H1 (cell line): ENCODE measurements around the gene MORN4. TPM values are rescaled to one million over a fixed set of nuclear protein-coding genes. Genes with fewer than 3 reads are reported as not detected.

Experiments used
- CTCF ChIA-PET: fragments of 300-600 bp; sonication (Branson Sonifier 250); formaldehyde crosslinking; loops from one replicate; lab custom pipeline; 2021; ENCODE audit not compliant: partially characterized antibody; lab: Charles Lee
- POLR2A ChIA-PET: fragments of 300-600 bp; sonication (Branson Sonifier 250); formaldehyde crosslinking; loops from one replicate; lab custom pipeline; 2021; ENCODE audit warnings: inconsistent platforms; ENCODE audit not compliant: partially characterized antibody; lab: Charles Lee
- DNase-seq, 2 experiments: peaks; one replicate each; pipeline versions ENCODE4 v3.0.0 to v3.0.0-alpha.2; 2010 to 2022; ENCODE audit warnings: low spot score in 2 of 2, low read depth in 1 of 2, mixed read lengths in 1 of 2
- FAIRE-seq: peaks from 2 replicates; lab custom pipeline; 2011; peaks lifted over from hg19 to GRCh38; lab: Jason Lieb, UNC
- H2AFZ ChIP-seq: 2 replicates; pipeline ENCODE4 v1.8.1; 2012; ENCODE audit warnings: low read length, inconsistent platforms
- H2AK5ac ChIP-seq: 2 replicates; pipeline ENCODE4 v1.6.1; 2013; ENCODE audit warnings: low read depth, low read length
- H2BK120ac ChIP-seq: replicated peaks from 2 replicates; pipeline ENCODE3; 2013; ENCODE audit warnings: low read depth, low read length, inconsistent platforms
- H2BK12ac ChIP-seq: 2 replicates; pipeline ENCODE4 v1.6.1; 2013; ENCODE audit warnings: low read depth, low read length
- H2BK15ac ChIP-seq: 2 replicates; pipeline ENCODE4 v1.6.1; 2013; ENCODE audit warnings: low read length
- H2BK20ac ChIP-seq: 2 replicates; pipeline ENCODE4 v1.6.1; 2013; ENCODE audit warnings: low read length
- H2BK5ac ChIP-seq: 2 replicates; pipeline ENCODE4 v1.6.1; 2013; ENCODE audit warnings: low read depth, low read length
- H3K14ac ChIP-seq: 2 replicates; pipeline ENCODE4 v1.6.1; 2013; ENCODE audit warnings: inconsistent platforms; ENCODE audit not compliant: insufficient read length
- H3K18ac ChIP-seq: 2 replicates; pipeline ENCODE4 v1.6.1; 2013; ENCODE audit warnings: low read length; ENCODE audit errors: extremely low read depth
- H3K23ac ChIP-seq: 2 replicates; pipeline ENCODE4 v1.6.1; 2013; ENCODE audit warnings: inconsistent platforms; ENCODE audit not compliant: insufficient read length
- H3K23me2 ChIP-seq: 2 replicates; pipeline ENCODE4 v1.6.1; 2013; ENCODE audit warnings: low read depth, low read length
- H3K27ac ChIP-seq: 2 replicates; pipeline ENCODE4 v1.6.1; 2011; ENCODE audit warnings: low read depth, low read length, inconsistent platforms
- H3K27me3 ChIP-seq, 4 experiments: replicated peaks in 1 of 4; 1 replicate in 1 of 4; 2 replicates in 3 of 4; pipeline versions ENCODE4 v1.6.1 to v1.8.1; 2011 to 2013; ENCODE audit warnings: low read length in 3 of 4, mild to moderate bottlenecking in 3 of 4, inconsistent platforms in 2 of 4, mixed read lengths in 2 of 4, moderate library complexity in 1 of 4; ENCODE audit not compliant: control insufficient read depth in 3 of 4, insufficient read depth in 3 of 4; ENCODE audit errors: extremely low read depth in 1 of 4
- H3K36me3 ChIP-seq, 4 experiments: 2 replicates each; pipeline versions ENCODE4 v1.6.1 to v1.8.1; 2011 to 2013; ENCODE audit warnings: mild to moderate bottlenecking in 4 of 4, low read length in 3 of 4, moderate library complexity in 2 of 4, control low read depth in 1 of 4, inconsistent platforms in 1 of 4; ENCODE audit not compliant: insufficient read depth in 4 of 4, control insufficient read depth in 2 of 4
- H3K4ac ChIP-seq: replicated peaks from 2 replicates; pipeline ENCODE3; 2013; ENCODE audit warnings: low read length, low read depth, mixed read lengths, inconsistent platforms; ENCODE audit not compliant: insufficient read length
- H3K4me1 ChIP-seq, 4 experiments: replicated peaks in 1 of 4; 1 replicate in 1 of 4; 2 replicates in 3 of 4; pipeline versions ENCODE4 v1.6.1 to v1.8.1; 2011 to 2013; ENCODE audit warnings: low read length in 3 of 4, inconsistent platforms in 2 of 4, mixed read lengths in 1 of 4; ENCODE audit not compliant: insufficient read depth in 4 of 4, control insufficient read depth in 3 of 4
- H3K4me2 ChIP-seq, 2 experiments: 2 replicates each; pipeline versions ENCODE4 v1.6.1 to v1.8.1; 2011 to 2013; ENCODE audit warnings: low read depth in 2 of 2, low read length in 2 of 2, control low read depth in 1 of 2, inconsistent platforms in 1 of 2, mild to moderate bottlenecking in 1 of 2; ENCODE audit not compliant: insufficient read depth in 1 of 2
- H3K4me3 ChIP-seq, 4 experiments: fragments of 200-600, 300-600 bp in 1 of 4; sonication (generic), shearing (Covaris generic), sonication (Bioruptor Twin) in 1 of 4; 2 replicates each; pipeline versions ENCODE4 v1.5.1 to v1.8.1; 2011 to 2016; ENCODE audit warnings: low read length in 4 of 4, low read depth in 3 of 4, control low read depth in 2 of 4, inconsistent platforms in 2 of 4, mild to moderate bottlenecking in 2 of 4, mixed read lengths in 1 of 4, moderate library complexity in 1 of 4; ENCODE audit not compliant: insufficient read depth in 2 of 4; ENCODE audit errors: extremely low read depth in 1 of 4
- H3K56ac ChIP-seq: replicated peaks from 2 replicates; pipeline ENCODE3; 2013; ENCODE audit warnings: low read depth, mild to moderate bottlenecking, mixed read lengths, low read length, inconsistent platforms; ENCODE audit not compliant: insufficient read length
- H3K79me1 ChIP-seq: 2 replicates; pipeline ENCODE4 v1.6.1; 2013; ENCODE audit warnings: low read depth, low read length, control low read depth
- H3K79me2 ChIP-seq, 2 experiments: 2 replicates each; pipeline versions ENCODE4 v1.6.1 to v1.8.1; 2012 to 2013; ENCODE audit warnings: low read length in 2 of 2, mild to moderate bottlenecking in 2 of 2, inconsistent platforms in 1 of 2; ENCODE audit not compliant: insufficient read depth in 2 of 2, control insufficient read depth in 1 of 2
- H3K9ac ChIP-seq, 4 experiments: replicated peaks in 1 of 4; 1 replicate in 1 of 4; 2 replicates in 3 of 4; pipeline versions ENCODE4 v1.6.1 to v1.8.1; 2011 to 2013; ENCODE audit warnings: low read depth in 3 of 4, low read length in 3 of 4, control low read depth in 2 of 4, mild to moderate bottlenecking in 2 of 4, moderate library complexity in 2 of 4, inconsistent platforms in 1 of 4; ENCODE audit errors: extremely low read depth in 1 of 4
- H3K9me3 ChIP-seq, 2 experiments: 2 replicates each; pipeline versions ENCODE4 v1.6.1 to v1.8.1; 2012 to 2013; ENCODE audit warnings: mild to moderate bottlenecking in 2 of 2, moderate library complexity in 2 of 2, control low read depth in 1 of 2, inconsistent platforms in 1 of 2, low read depth in 1 of 2, low read length in 1 of 2, mixed read lengths in 1 of 2; ENCODE audit not compliant: insufficient read depth in 2 of 2
- H4K20me1 ChIP-seq, 2 experiments: replicated peaks in 1 of 2; 2 replicates each; pipeline versions ENCODE3 to v1.8.1; 2011 to 2013; ENCODE audit warnings: inconsistent platforms in 2 of 2, low read length in 2 of 2, mild to moderate bottlenecking in 1 of 2; ENCODE audit not compliant: insufficient read depth in 2 of 2, control insufficient read depth in 1 of 2
- H4K5ac ChIP-seq: 2 replicates; pipeline ENCODE4 v1.6.1; 2013; ENCODE audit warnings: low read length, low read depth, mixed read lengths, inconsistent platforms; ENCODE audit not compliant: insufficient read length
- H4K8ac ChIP-seq: 2 replicates; pipeline ENCODE4 v1.8.0; 2013; ENCODE audit warnings: mild to moderate bottlenecking, moderate library complexity, low read length, inconsistent platforms; ENCODE audit not compliant: insufficient read depth; ENCODE audit errors: extremely low read depth
- H4K91ac ChIP-seq: replicated peaks from 2 replicates; pipeline ENCODE3; 2013; ENCODE audit warnings: low read length, mixed read lengths, inconsistent platforms; ENCODE audit not compliant: insufficient read length
- WGBS, 2 experiments: shearing (Covaris generic) in 1 of 2; methylation state at CpG; one replicate each; pipeline versions ENCODE4 v1.1.6 to v1.1.7; 2013 to 2015; ENCODE audit warnings: low lambda C conversion rate in 2 of 2, mixed read lengths in 2 of 2, inconsistent platforms in 1 of 2, low coverage in 1 of 2, missing lambda C conversion rate in 1 of 2; ENCODE audit not compliant: insufficient replicate concordance in 2 of 2, insufficient coverage in 1 of 2, insufficient read length in 1 of 2; ENCODE audit errors: extremely low coverage in 1 of 2, missing lambda C conversion rate in 1 of 2; 5-methylcytosine and 5-hydroxymethylcytosine counted together
- polyA plus RNA-seq, 7 experiments: library from polyadenylated mRNA; depleted of rRNA in 3 of 7; stranded (reverse) in 5 of 7; unstranded in 2 of 7; fragments of >200 nt in 5 of 7; fragments of 200-250 nt in 2 of 7; gene quantifications; 1 replicate in 5 of 7; 2 replicates in 1 of 7; 4 replicates in 1 of 7; pipeline versions ENCODE4 v1.2.1 to v1.2.3, GENCODE V29; 2011 to 2013; ENCODE audit warnings: missing spikeins in 2 of 7, mixed read lengths in 2 of 7
- total RNA-seq: library from RNA; stranded (reverse); fragmentation: NEBNext Ultra II Directional; extraction: Animal tissue kit (Norgen Biotek cat#: 25700); gene quantifications from 2 replicates; pipeline ENCODE4 v1.2.1, GENCODE V29; 2021

MORN4 gene
- total and polyA plus RNA-seq, 2 of the 8 experiments (the other 6 are each of a cell fraction or from before 2014, with no cell fraction given): 13.6 to 22.0 TPM

DNA sequence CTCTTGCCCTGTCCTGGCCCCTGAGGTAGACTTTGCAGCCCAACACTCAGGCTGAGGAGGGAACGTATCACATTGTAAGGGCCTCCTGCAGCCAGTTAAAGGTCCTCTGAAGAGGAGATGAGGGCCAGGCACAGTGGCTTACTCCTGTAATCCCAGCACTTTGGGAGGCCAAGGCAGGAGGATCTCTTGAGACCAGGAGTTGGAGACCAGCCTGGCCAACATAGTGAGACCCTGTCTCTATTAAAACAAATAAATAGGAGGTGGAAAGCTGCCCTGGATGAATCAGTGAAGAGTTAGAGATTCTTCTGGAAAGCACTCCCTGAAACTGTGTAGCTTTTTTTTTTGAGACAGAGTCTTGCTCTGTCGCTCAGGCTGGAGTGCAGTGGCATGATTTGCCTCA lies 46.1 kb downstream of the MORN4 start:
- CTCF ChIA-PET: interaction anchor here (0.6 to 9.5 kb wide), 5 partner anchors 11 to 31 kb away, joined by 3 to 108 read pairs (median 12); partner anchors contain the start of gene ANKRD2
- FAIRE-seq (no peak), DNase-seq (no peak)
- POLR2A ChIA-PET: interaction anchor here (1.3 to 2.5 kb wide), 2 partner anchors 11 to 16 kb away, joined by 3 to 7 read pairs; no protein-coding TSS in a partner anchor
- H3K4me1 ChIP-seq: peaks cover 0 to 6% (median 2%) of the 10 kb centered on the region in 4 experiments; a peak in 2 of 7 replicates
- no peak overlapping the region for H3K27ac ChIP-seq
- no peaks in the 10 kb centered on the region for H3K79me2 ChIP-seq
- H3K9ac ChIP-seq: no peak overlapping the region
- no peak overlapping the region for H3K56ac ChIP-seq
- no peak overlapping the region for H3K4me2 ChIP-seq
- no peak overlapping the region for H2AFZ ChIP-seq
- no peak overlapping the region for H2BK20ac ChIP-seq
- H2BK15ac ChIP-seq: no peak overlapping the region
- no peak overlapping the region for H4K8ac ChIP-seq
- H2BK12ac ChIP-seq: no peak overlapping the region
- no peaks in the 10 kb centered on the region for H4K20me1 ChIP-seq
- H3K18ac ChIP-seq: no peak overlapping the region
- WGBS, 2 experiments: 95% methylated on average over 2 of the region's 2 CpGs; no CpG with 5 or more reads in 1 of the 2 experiments
- no peaks in the 10 kb centered on the region for H3K9me3 ChIP-seq
- no peak overlapping the region for H2AK5ac ChIP-seq
- no peak overlapping the region for H2BK120ac ChIP-seq
- H3K4me3 ChIP-seq: no peak overlapping the region
- no peak overlapping the region for H3K14ac ChIP-seq
- no peaks in the 10 kb centered on the region for H3K79me1 ChIP-seq
- H2BK5ac ChIP-seq: no peak overlapping the region
- no peak overlapping the region for H4K5ac ChIP-seq
- peaks cover 1% of the 10 kb centered on the region; the same call in 1 of the 2 replicates for H3K23me2 ChIP-seq
- H4K91ac ChIP-seq: no peak overlapping the region
- no peak overlapping the region for H3K4ac ChIP-seq
- no peaks in the 10 kb centered on the region for H3K27me3 ChIP-seq
- H3K36me3 ChIP-seq: no peaks in the 10 kb centered on the region
- no peak overlapping the region for H3K23ac ChIP-seq
